GM12878 (cell line): ENCODE data around the gene RNPS1. TPM values are rescaled to one million over a fixed set of nuclear protein-coding genes. Genes with fewer than 3 reads are reported as not detected.

Source experiments
- ATAC-seq: fragments of 200-7000 bp; cut with Tn5 transposase; 3 replicates; pipeline ENCODE4 v1.9.1; 2020; ENCODE audit warnings: mild to moderate bottlenecking, moderate library complexity
- BruUV-seq: library from RNA; stranded (reverse); fragments of 400-500 nt; replicated peaks from 2 replicates; lab custom pipeline; 2021; lab: Mats Ljungman, UMichigan
- CTCF ChIA-PET: fragments of 300-600 bp; sonication (Branson Sonifier 250); formaldehyde crosslinking; extraction: SDS; loops from one replicate; lab custom pipeline; 2021; ENCODE audit warnings: inconsistent platforms; lab: Yijun Ruan, JAX
- POLR2A ChIA-PET: fragments of 350-600 bp; formaldehyde crosslinking; extraction: SDS; loops from one replicate; lab custom pipeline; 2021; ENCODE audit warnings: inconsistent platforms; lab: Charles Lee
- RAD21 ChIA-PET: fragments of 300-600 bp; sonication (Branson Sonifier 250); formaldehyde crosslinking; loops from one replicate; lab custom pipeline; 2023; ENCODE audit warnings: antibody characterized with exemption; ENCODE audit not compliant: unreplicated experiment; lab: Charles Lee
- SMC1A ChIA-PET: fragments of 300-600 bp; sonication (Branson Sonifier 250); formaldehyde crosslinking; loops from one replicate; lab custom pipeline; 2023; ENCODE audit not compliant: unreplicated experiment, uncharacterized antibody; lab: Charles Lee
- DNase-seq: peaks from one replicate; pipeline ENCODE4 v3.0.0-alpha.2; 2011; ENCODE audit warnings: low read depth, low spot score
- FAIRE-seq: peaks from 3 replicates; lab custom pipeline; 2011; peaks lifted over from hg19 to GRCh38; lab: Jason Lieb, UNC
- H2AFZ ChIP-seq: 2 replicates; pipeline ENCODE4 v1.6.0; 2011; ENCODE audit warnings: low read depth, low read length, control low read depth; ENCODE audit not compliant: control insufficient read depth
- H3K27ac ChIP-seq: 2 replicates; pipeline ENCODE4 v1.5.1; 2011; ENCODE audit warnings: control low read depth; ENCODE audit not compliant: control insufficient read depth, insufficient read depth
- H3K27me3 ChIP-seq, 2 experiments: replicated peaks in 1 of 2; 2 replicates each; pipeline versions ENCODE4 v1.6.0 to v1.6.1; 2011; ENCODE audit warnings: low read length in 1 of 2; ENCODE audit not compliant: control insufficient read depth in 2 of 2, insufficient read depth in 2 of 2
- H3K36me3 ChIP-seq, 2 experiments: 2 replicates each; pipeline ENCODE4 v1.5.1; 2011; ENCODE audit warnings: low read length in 1 of 2; ENCODE audit not compliant: control insufficient read depth in 2 of 2, insufficient read depth in 2 of 2
- H3K4me1 ChIP-seq: 2 replicates; pipeline ENCODE4 v1.6.1; 2011; ENCODE audit warnings: mild to moderate bottlenecking, low read length, moderate library complexity, mixed read lengths; ENCODE audit not compliant: control insufficient read depth, insufficient read depth
- H3K4me2 ChIP-seq: 2 replicates; pipeline ENCODE4 v1.6.0; 2011; ENCODE audit warnings: control low read depth; ENCODE audit not compliant: control insufficient read depth, insufficient read depth
- H3K4me3 ChIP-seq: fragments of 200-600 bp; sonication (generic); 2 replicates; pipeline ENCODE4 v1.5.1; 2016
- H3K79me2 ChIP-seq: 2 replicates; pipeline ENCODE4 v1.6.0; 2011; ENCODE audit warnings: low read length; ENCODE audit not compliant: control insufficient read depth, insufficient read depth
- H3K9ac ChIP-seq: 2 replicates; pipeline ENCODE4 v1.8.0; 2011; ENCODE audit warnings: low read length, control low read depth, mixed read lengths; ENCODE audit not compliant: control insufficient read depth, insufficient read depth
- H3K9me3 ChIP-seq: replicated peaks from 3 replicates; pipeline ENCODE4 v1.5.1; 2011; ENCODE audit warnings: mild to moderate bottlenecking, low read length; ENCODE audit not compliant: control insufficient read depth, insufficient read depth
- H4K20me1 ChIP-seq: 2 replicates; pipeline ENCODE4 v1.6.0; 2011; ENCODE audit not compliant: control insufficient read depth, insufficient read depth
- CBX3 ChIP-seq: fragments of 200-600 bp; sonication (generic); IDR thresholded peaks from 2 replicates; pipeline ENCODE4 v1.6.1; 2016; ENCODE audit warnings: low read depth, borderline replicate concordance
- CHD2 ChIP-seq: IDR thresholded peaks from 2 replicates; pipeline ENCODE4 v1.6.1; 2011; ENCODE audit warnings: low read depth, low read length, improper control_type of control experiment, borderline replicate concordance
- CREM ChIP-seq: IDR thresholded peaks from 2 replicates; pipeline ENCODE4 v1.6.1; 2014; ENCODE audit warnings: antibody characterized with exemption, low read depth
- DPF2 ChIP-seq: fragments of 450-650 bp; IDR thresholded peaks from 2 replicates; pipeline ENCODE4 v1.6.1; 2017; ENCODE audit warnings: mild to moderate bottlenecking
- FOXK2 ChIP-seq: fragments of 450-650 bp; IDR thresholded peaks from 2 replicates; pipeline ENCODE4 v1.6.1; 2017; ENCODE audit warnings: mild to moderate bottlenecking, moderate library complexity
- HDAC2 ChIP-seq: fragments of 200-600 bp; sonication (generic); IDR thresholded peaks from 2 replicates; pipeline ENCODE4 v1.6.1; 2017
- NR2F1 ChIP-seq: fragments of 450-650 bp; conservative IDR thresholded peaks from 2 replicates; pipeline ENCODE4 v1.6.1; 2017; ENCODE audit warnings: mild to moderate bottlenecking
- RBBP5 ChIP-seq: fragments of 200-600 bp; sonication (generic); conservative IDR thresholded peaks from 2 replicates; pipeline ENCODE4 v1.6.1; 2016
- RELA ChIP-seq: fragments of 450-650 bp; IDR thresholded peaks from 2 replicates; pipeline ENCODE4 v1.8.0; 2014; ENCODE audit warnings: borderline replicate concordance; ENCODE audit not compliant: partially characterized antibody
- SIX5 ChIP-seq: IDR thresholded peaks from 2 replicates; pipeline ENCODE4 v1.6.1; 2011; ENCODE audit warnings: mild to moderate bottlenecking, low read depth, low read length, moderate library complexity; ENCODE audit not compliant: severe bottlenecking
- SMARCA5 ChIP-seq: fragments of 450-650 bp; IDR thresholded peaks from 2 replicates; pipeline ENCODE4 v1.6.1; 2017; ENCODE audit warnings: mild to moderate bottlenecking
- STAT1 ChIP-seq: fragments of 450-650 bp; conservative IDR thresholded peaks from 2 replicates; pipeline ENCODE4 v1.6.1; 2014; ENCODE audit warnings: antibody characterized with exemption, mild to moderate bottlenecking
- STAT3 ChIP-seq: IDR thresholded peaks from 2 replicates; pipeline ENCODE4 v1.6.1; 2011; ENCODE audit warnings: low read depth, low read length, improper control_type of control experiment
- ZNF217 ChIP-seq: fragments of 450-650 bp; IDR thresholded peaks from 2 replicates; pipeline ENCODE4 v1.6.1; 2017; ENCODE audit warnings: antibody characterized with exemption, mild to moderate bottlenecking
- WGBS: methylation state at CpG from one replicate; pipeline ENCODE4 v1.1.6; 2016; ENCODE audit warnings: low lambda C conversion rate; ENCODE audit not compliant: insufficient replicate concordance, insufficient coverage; ENCODE audit errors: missing lambda C conversion rate; 5-methylcytosine and 5-hydroxymethylcytosine counted together
- in situ Hi-C: fragments of 300-500 bp; cut with MboI; formaldehyde crosslinking; loops from 9 replicates; pipeline ENCODE4 v1.14.3; 2018; ENCODE audit warnings: mixed read lengths
- intact Hi-C: fragments of 100-400 bp; cut with micrococcal nuclease; formaldehyde crosslinking; loops from one replicate; pipeline ENCODE4 v1.14.2; 2022; ENCODE audit not compliant: unreplicated experiment
- polyA plus RNA-seq, 11 experiments: library from polyadenylated mRNA; depleted of rRNA in 4 of 11; unstranded in 6 of 11; stranded (reverse) in 5 of 11; fragments of >200 nt; fragmentation: Nextera tagmentation in 4 of 11; fragmentation: Illumina TruSeq in 1 of 11; extraction: Ambion mirVana in 4 of 11; extraction: Trizol in 1 of 11; gene quantifications; 1 replicate in 1 of 11; 2 replicates in 10 of 11; pipeline versions ENCODE4 v1.2.1 to v1.2.3, GENCODE V29; 2011 to 2016; ENCODE audit warnings: inconsistent platforms in 2 of 11, missing spikeins in 2 of 11, low read depth in 1 of 11
- total RNA-seq, 4 experiments: library from RNA; depleted of rRNA in 3 of 4; stranded (reverse); fragments of >200 nt in 3 of 4; fragmentation: Illumina TruSeq in 1 of 4; extraction: Trizol in 1 of 4; gene quantifications; 2 replicates each; pipeline versions ENCODE4 v1.2.1 to v1.2.3, GENCODE V29; 2013 to 2021
- TF ChIP-seq, protein P1 (sequence below): fragments of 450-650 bp; IDR thresholded peaks from 2 replicates; pipeline ENCODE4 v1.6.1; 2017; ENCODE audit warnings: mild to moderate bottlenecking, low read depth, inconsistent platforms; ENCODE audit not compliant: poor library complexity, severe bottlenecking
- TF ChIP-seq, protein P2 (sequence below): fragments of 450-650 bp; IDR thresholded peaks from 2 replicates; pipeline ENCODE4 v1.6.1; 2017; ENCODE audit warnings: mild to moderate bottlenecking, moderate library complexity
- TF ChIP-seq, protein P3 (sequence below): fragments of 450-650 bp; formaldehyde crosslinking; IDR thresholded peaks from 2 replicates; pipeline ENCODE4 v1.4.0; 2022; ENCODE audit warnings: mild to moderate bottlenecking, moderate library complexity

RNPS1 gene
- total and polyA plus RNA-seq, 10 of the 15 experiments (the other 5 are each of a cell fraction or from before 2014, with no cell fraction given): 38.2 to 359 (median 188) TPM

DNA sequence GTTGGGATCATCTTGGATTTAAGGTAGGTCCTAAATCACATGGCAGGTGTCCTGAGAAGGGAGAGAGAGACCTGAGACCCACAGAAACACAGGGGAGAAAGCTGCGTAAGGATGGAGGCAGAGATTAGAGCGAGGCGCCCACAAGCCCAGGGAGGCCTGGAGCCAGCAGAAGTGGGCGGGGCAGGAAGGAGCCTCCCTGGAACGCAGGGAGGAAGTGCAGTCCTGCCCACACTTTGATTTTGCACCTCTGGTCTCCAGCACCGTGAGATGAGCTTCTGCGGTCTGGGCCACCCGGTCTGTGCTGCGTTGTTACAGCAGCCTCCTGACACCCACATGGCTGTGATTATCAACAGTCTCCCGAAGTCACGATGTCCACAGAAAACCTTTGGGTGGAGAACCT is 25.3 kb downstream of the RNPS1 start:
- no peaks in the 10 kb centered on the region for H4K20me1 ChIP-seq
- no peak overlapping the region for H2AFZ ChIP-seq
- H3K79me2 ChIP-seq: no peaks in the 10 kb centered on the region
- no peaks in the 10 kb centered on the region for H3K4me1 ChIP-seq
- in situ Hi-C loops (no loop called here), intact Hi-C loops (no loop called here)
- no TSS peak for BruUV-seq
- no peak overlapping the region for H3K4me3 ChIP-seq
- RAD21 ChIA-PET: no interaction called here
- no peak for FAIRE-seq
- POLR2A ChIA-PET: no interaction called here
- 95% methylated on average over 11 of the region's 11 CpGs for WGBS
- CTCF ChIA-PET: no interaction called here
- no peaks in the 10 kb centered on the region for H3K9me3 ChIP-seq
- no peak overlapping the region for H3K4me2 ChIP-seq
- TF ChIP-seq CREM (no peak), DPF2 (no peak), NR2F1 (no peak), CBX3 (no peak), SIX5 (no peak), FOXK2 (no peak), STAT3 (no peak), HDAC2 (no peak), RELA (no peak), CHD2 (no peak), RBBP5 (no peak), STAT1 (no peak), ZNF217 (no peak), SMARCA5 (no peak)
- TF ChIP-seq, protein P1, sequence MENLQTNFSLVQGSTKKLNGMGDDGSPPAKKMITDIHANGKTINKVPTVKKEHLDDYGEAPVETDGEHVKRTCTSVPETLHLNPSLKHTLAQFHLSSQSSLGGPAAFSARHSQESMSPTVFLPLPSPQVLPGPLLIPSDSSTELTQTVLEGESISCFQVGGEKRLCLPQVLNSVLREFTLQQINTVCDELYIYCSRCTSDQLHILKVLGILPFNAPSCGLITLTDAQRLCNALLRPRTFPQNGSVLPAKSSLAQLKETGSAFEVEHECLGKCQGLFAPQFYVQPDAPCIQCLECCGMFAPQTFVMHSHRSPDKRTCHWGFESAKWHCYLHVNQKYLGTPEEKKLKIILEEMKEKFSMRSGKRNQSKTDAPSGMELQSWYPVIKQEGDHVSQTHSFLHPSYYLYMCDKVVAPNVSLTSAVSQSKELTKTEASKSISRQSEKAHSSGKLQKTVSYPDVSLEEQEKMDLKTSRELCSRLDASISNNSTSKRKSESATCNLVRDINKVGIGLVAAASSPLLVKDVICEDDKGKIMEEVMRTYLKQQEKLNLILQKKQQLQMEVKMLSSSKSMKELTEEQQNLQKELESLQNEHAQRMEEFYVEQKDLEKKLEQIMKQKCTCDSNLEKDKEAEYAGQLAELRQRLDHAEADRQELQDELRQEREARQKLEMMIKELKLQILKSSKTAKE: no peak
- TF ChIP-seq, protein P2, sequence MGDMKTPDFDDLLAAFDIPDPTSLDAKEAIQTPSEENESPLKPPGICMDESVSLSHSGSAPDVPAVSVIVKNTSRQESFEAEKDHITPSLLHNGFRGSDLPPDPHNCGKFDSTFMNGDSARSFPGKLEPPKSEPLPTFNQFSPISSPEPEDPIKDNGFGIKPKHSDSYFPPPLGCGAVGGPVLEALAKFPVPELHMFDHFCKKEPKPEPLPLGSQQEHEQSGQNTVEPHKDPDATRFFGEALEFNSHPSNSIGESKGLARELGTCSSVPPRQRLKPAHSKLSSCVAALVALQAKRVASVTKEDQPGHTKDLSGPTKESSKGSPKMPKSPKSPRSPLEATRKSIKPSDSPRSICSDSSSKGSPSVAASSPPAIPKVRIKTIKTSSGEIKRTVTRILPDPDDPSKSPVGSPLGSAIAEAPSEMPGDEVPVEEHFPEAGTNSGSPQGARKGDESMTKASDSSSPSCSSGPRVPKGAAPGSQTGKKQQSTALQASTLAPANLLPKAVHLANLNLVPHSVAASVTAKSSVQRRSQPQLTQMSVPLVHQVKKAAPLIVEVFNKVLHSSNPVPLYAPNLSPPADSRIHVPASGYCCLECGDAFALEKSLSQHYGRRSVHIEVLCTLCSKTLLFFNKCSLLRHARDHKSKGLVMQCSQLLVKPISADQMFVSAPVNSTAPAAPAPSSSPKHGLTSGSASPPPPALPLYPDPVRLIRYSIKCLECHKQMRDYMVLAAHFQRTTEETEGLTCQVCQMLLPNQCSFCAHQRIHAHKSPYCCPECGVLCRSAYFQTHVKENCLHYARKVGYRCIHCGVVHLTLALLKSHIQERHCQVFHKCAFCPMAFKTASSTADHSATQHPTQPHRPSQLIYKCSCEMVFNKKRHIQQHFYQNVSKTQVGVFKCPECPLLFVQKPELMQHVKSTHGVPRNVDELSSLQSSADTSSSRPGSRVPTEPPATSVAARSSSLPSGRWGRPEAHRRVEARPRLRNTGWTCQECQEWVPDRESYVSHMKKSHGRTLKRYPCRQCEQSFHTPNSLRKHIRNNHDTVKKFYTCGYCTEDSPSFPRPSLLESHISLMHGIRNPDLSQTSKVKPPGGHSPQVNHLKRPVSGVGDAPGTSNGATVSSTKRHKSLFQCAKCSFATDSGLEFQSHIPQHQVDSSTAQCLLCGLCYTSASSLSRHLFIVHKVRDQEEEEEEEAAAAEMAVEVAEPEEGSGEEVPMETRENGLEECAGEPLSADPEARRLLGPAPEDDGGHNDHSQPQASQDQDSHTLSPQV: no peak
- TF ChIP-seq, protein P3, sequence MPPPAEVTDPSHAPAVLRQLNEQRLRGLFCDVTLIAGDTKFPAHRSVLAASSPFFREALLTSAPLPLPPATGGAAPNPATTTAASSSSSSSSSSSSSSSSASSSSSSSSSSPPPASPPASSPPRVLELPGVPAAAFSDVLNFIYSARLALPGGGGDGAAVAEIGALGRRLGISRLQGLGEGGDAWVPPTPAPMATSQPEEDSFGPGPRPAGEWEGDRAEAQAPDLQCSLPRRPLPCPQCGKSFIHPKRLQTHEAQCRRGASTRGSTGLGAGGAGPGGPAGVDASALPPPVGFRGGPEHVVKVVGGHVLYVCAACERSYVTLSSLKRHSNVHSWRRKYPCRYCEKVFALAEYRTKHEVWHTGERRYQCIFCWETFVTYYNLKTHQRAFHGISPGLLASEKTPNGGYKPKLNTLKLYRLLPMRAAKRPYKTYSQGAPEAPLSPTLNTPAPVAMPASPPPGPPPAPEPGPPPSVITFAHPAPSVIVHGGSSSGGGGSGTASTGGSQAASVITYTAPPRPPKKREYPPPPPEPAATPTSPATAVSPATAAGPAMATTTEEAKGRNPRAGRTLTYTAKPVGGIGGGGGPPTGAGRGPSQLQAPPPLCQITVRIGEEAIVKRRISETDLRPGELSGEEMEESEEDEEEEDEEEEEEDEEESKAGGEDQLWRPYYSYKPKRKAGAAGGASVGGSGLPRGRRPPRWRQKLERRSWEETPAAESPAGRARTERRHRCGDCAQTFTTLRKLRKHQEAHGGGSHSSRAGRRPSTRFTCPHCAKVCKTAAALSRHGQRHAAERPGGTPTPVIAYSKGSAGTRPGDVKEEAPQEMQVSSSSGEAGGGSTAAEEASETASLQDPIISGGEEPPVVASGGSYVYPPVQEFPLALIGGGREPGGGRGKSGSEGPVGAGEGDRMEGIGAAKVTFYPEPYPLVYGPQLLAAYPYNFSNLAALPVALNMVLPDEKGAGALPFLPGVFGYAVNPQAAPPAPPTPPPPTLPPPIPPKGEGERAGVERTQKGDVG (CRISPR knock-in tag): no peak
- SMC1A ChIA-PET: no interaction called here
- no peak overlapping the region for H3K9ac ChIP-seq
- no peak overlapping the region for H3K27ac ChIP-seq
- no peaks in the 10 kb centered on the region for H3K27me3 ChIP-seq
- no peak for ATAC-seq
- DNase-seq: no peak
- peaks cover 0 to 24% of the 10 kb centered on the region in 2 experiments; a peak in 2 of 4 replicates for H3K36me3 ChIP-seq
